Measurements from ENCODE around the gene THAP11. TPM values are rescaled to one million over a fixed set of nuclear protein-coding genes. Genes with fewer than 3 reads are reported as not detected.
A peak's percentile ranks its signal among the peaks of the same experiment; 100 is the strongest.

THAP11 gene
- total and polyA plus RNA-seq, 2 of the 13 experiments (the other 11 are each of a cell fraction or from before 2014, with no cell fraction given): 44.2 to 53.4 TPM

DNA sequence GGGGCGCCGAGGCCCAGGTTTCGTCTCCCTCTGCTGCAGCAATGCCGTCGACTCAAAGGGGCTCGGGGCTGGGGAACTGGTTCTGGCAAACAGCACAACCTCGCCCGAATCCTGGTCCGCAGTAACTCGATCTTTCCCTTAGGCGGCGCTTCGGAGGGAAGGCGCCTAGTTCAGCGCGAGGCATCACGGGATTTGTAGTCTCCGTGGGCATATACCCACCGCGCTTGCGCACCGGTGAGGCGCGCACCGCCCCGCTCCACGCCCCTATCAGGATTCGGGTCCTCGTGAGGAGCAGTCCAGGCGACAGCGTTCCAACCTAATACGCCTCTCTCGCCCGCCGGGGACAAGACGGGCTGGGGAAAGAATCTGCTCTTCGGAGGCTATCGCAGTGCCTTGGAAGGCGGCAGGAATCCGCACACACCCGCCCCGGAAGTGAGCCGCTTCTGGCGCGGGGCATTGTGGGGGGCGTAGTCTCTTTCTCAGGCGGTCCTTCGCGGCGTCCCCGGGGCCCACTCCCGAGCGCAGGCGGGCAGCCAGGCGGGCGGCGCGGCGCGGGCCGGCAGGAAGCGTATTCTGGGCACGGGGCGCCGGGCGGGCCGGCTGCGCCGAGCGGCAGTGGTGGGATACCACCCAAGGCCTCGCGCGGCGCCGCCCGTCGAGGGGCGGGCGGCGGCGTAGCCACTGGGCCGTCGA lies at the start of gene THAP11 (continued):
- TF ChIP-seq, protein P1, sequence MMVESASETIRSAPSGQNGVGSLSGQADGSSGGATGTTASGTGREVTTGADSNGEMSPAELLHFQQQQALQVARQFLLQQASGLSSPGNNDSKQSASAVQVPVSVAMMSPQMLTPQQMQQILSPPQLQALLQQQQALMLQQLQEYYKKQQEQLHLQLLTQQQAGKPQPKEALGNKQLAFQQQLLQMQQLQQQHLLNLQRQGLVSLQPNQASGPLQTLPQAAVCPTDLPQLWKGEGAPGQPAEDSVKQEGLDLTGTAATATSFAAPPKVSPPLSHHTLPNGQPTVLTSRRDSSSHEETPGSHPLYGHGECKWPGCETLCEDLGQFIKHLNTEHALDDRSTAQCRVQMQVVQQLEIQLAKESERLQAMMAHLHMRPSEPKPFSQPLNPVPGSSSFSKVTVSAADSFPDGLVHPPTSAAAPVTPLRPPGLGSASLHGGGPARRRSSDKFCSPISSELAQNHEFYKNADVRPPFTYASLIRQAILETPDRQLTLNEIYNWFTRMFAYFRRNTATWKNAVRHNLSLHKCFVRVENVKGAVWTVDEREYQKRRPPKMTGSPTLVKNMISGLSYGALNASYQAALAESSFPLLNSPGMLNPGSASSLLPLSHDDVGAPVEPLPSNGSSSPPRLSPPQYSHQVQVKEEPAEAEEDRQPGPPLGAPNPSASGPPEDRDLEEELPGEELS (CRISPR knock-in tag; IDR thresholded peaks at IDR 0.05): peak; percentile 34; the same call in 1 of the 2 replicates
- TF ChIP-seq, protein P2, sequence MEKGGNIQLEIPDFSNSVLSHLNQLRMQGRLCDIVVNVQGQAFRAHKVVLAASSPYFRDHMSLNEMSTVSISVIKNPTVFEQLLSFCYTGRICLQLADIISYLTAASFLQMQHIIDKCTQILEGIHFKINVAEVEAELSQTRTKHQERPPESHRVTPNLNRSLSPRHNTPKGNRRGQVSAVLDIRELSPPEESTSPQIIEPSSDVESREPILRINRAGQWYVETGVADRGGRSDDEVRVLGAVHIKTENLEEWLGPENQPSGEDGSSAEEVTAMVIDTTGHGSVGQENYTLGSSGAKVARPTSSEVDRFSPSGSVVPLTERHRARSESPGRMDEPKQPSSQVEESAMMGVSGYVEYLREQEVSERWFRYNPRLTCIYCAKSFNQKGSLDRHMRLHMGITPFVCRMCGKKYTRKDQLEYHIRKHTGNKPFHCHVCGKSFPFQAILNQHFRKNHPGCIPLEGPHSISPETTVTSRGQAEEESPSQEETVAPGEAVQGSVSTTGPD (CRISPR knock-in tag; IDR thresholded peaks at IDR 0.05): no peak
- peak; percentile 36; the same call in 1 of the 2 replicates for TF ChIP-seq SMAD1 (CRISPR knock-in tag; IDR thresholded peaks at IDR 0.05; ENCODE audit: borderline replicate concordance, low read depth)
- peak; percentile 52 for TF ChIP-seq MED1 (CRISPR knock-in tag; IDR thresholded peaks at IDR 0.05)
- no peak for TF ChIP-seq YY1 (IDR thresholded peaks at IDR 0.05; ENCODE audit: insufficient read depth, insufficient replicate concordance, low read depth, low read length)
- TF ChIP-seq, protein P3, sequence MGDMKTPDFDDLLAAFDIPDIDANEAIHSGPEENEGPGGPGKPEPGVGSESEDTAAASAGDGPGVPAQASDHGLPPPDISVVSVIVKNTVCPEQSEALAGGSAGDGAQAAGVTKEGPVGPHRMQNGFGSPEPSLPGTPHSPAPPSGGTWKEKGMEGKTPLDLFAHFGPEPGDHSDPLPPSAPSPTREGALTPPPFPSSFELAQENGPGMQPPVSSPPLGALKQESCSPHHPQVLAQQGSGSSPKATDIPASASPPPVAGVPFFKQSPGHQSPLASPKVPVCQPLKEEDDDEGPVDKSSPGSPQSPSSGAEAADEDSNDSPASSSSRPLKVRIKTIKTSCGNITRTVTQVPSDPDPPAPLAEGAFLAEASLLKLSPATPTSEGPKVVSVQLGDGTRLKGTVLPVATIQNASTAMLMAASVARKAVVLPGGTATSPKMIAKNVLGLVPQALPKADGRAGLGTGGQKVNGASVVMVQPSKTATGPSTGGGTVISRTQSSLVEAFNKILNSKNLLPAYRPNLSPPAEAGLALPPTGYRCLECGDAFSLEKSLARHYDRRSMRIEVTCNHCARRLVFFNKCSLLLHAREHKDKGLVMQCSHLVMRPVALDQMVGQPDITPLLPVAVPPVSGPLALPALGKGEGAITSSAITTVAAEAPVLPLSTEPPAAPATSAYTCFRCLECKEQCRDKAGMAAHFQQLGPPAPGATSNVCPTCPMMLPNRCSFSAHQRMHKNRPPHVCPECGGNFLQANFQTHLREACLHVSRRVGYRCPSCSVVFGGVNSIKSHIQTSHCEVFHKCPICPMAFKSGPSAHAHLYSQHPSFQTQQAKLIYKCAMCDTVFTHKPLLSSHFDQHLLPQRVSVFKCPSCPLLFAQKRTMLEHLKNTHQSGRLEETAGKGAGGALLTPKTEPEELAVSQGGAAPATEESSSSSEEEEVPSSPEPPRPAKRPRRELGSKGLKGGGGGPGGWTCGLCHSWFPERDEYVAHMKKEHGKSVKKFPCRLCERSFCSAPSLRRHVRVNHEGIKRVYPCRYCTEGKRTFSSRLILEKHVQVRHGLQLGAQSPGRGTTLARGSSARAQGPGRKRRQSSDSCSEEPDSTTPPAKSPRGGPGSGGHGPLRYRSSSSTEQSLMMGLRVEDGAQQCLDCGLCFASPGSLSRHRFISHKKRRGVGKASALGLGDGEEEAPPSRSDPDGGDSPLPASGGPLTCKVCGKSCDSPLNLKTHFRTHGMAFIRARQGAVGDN (CRISPR knock-in tag; IDR thresholded peaks at IDR 0.05): peak; percentile 74
- no peak for TF ChIP-seq HMG20B (CRISPR knock-in tag; conservative IDR thresholded peaks at IDR 0.05)
- TF ChIP-seq ZNF335 (CRISPR knock-in tag; IDR thresholded peaks at IDR 0.05): peak; percentile 51
- TF ChIP-seq ZNF430 (CRISPR knock-in tag; IDR thresholded peaks at IDR 0.05): peak; percentile 54
- TF ChIP-seq TRIM24 (CRISPR knock-in tag; IDR thresholded peaks at IDR 0.05): no peak
- TF ChIP-seq NR2C2 (CRISPR knock-in tag; IDR thresholded peaks at IDR 0.05; ENCODE audit: borderline replicate concordance): peak; percentile 73
- no peak for TF ChIP-seq ZNF317 (CRISPR knock-in tag; IDR thresholded peaks at IDR 0.05)
- TF ChIP-seq ZNF24 (IDR thresholded peaks at IDR 0.05): no peak
- TF ChIP-seq, protein P4, sequence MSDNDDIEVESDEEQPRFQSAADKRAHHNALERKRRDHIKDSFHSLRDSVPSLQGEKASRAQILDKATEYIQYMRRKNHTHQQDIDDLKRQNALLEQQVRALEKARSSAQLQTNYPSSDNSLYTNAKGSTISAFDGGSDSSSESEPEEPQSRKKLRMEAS (IDR thresholded peaks at IDR 0.05): no peak
- TF ChIP-seq, protein P5, sequence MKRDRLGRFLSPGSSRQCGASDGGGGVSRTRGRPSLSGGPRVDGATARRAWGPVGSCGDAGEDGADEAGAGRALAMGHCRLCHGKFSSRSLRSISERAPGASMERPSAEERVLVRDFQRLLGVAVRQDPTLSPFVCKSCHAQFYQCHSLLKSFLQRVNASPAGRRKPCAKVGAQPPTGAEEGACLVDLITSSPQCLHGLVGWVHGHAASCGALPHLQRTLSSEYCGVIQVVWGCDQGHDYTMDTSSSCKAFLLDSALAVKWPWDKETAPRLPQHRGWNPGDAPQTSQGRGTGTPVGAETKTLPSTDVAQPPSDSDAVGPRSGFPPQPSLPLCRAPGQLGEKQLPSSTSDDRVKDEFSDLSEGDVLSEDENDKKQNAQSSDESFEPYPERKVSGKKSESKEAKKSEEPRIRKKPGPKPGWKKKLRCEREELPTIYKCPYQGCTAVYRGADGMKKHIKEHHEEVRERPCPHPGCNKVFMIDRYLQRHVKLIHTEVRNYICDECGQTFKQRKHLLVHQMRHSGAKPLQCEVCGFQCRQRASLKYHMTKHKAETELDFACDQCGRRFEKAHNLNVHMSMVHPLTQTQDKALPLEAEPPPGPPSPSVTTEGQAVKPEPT (CRISPR knock-in tag; IDR thresholded peaks at IDR 0.05; ENCODE audit: low read depth): no peak; the same call in 1 of the 2 replicates
- TF ChIP-seq, protein P6, sequence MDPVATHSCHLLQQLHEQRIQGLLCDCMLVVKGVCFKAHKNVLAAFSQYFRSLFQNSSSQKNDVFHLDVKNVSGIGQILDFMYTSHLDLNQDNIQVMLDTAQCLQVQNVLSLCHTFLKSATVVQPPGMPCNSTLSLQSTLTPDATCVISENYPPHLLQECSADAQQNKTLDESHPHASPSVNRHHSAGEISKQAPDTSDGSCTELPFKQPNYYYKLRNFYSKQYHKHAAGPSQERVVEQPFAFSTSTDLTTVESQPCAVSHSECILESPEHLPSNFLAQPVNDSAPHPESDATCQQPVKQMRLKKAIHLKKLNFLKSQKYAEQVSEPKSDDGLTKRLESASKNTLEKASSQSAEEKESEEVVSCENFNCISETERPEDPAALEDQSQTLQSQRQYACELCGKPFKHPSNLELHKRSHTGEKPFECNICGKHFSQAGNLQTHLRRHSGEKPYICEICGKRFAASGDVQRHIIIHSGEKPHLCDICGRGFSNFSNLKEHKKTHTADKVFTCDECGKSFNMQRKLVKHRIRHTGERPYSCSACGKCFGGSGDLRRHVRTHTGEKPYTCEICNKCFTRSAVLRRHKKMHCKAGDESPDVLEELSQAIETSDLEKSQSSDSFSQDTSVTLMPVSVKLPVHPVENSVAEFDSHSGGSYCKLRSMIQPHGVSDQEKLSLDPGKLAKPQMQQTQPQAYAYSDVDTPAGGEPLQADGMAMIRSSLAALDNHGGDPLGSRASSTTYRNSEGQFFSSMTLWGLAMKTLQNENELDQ (CRISPR knock-in tag; IDR thresholded peaks at IDR 0.05; ENCODE audit: borderline replicate concordance): no peak
- TF ChIP-seq CBX1 (IDR thresholded peaks at IDR 0.05; ENCODE audit: low read depth): peak; percentile 19

Data from HepG2 (cell line).